NCI-H345 treated with DMSO at 0.1 percent for 48 hours (cell line): Measurements from ENCODE around the gene CNGB1.

ENCODE experiments used
- DNase-seq: peaks from one replicate; lab custom pipeline; 2025; ENCODE audit not compliant: unreplicated experiment; lab: John Stamatoyannopoulos, UW

Gene CNGB1

DNA sequence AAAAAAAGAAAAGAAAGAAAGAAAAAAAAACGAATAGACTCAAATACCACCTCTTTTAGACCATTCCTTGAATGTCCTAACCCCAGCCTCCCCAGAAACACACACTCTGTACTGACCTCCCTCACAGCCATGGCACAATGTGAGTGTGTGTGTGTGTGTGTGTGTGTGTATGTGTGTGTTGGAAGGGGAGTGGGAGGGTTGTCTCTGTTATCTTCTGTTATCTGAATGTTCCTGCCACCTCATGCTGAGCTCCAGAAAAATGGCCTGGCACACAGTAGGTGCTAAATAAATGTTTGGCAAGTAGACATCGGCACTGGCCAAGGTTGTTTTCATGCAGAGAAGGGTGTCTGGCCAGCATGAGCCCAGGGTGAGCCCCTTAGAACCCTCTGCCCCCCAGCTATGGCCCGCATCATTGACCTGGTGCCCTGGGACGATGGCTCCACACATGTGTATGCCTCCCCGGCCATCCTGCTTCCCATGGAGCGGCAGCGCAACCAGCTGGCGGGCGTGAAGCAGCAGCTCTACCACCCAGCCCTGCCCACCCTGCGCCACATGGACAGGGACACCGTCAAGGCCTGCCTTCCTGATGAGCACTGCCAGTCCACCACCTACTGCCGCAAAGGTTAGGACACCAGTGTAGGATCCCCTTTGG, 6.6 kb upstream of the CNGB1 start:
- no peak for DNase-seq

DNA sequence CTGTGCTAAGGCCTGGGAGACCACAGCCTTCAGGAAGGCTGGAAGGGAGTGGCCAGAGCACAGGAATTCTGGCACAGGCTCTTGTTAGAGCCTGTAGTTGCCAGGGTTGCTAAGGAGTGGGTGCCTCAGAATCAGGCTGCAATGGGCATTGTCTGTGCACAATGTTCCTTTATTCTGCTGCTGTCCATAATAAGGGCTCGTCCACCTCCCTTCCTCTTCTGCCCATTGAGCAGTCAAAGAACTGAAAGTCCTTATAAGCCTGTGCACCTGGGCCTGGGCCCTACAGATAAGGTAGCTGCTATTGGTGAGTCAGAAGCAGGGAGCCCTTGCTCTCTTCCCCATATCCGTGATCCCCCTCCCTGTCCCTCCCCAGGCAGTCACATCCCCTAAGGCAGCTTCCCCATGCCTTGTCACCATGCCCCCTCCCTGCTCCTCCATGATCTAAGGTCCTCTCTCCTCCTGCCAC, 5.4 kb upstream of the CNGB1 start:
- DNase-seq: no peak

DNA sequence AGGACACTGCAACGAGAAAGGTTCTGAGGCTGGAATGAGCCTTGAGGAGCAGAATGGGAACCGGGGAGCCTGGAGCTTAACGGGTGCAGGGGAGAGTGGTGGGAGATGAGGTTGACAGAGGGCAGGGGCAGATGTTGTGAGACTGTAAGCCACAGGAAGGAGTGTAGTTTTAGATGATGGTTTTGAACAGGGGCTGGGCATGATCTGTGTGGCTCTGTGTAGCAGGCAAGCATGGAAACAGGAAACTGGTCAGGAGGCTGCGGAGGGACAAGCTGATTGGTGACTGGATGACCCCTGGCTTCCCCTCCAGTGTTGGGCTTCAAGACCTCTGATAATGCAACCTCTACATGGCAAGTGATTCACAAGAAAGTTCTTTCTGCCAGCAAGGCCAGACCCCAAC, 1.4 kb upstream of the CNGB1 start:
- DNase-seq: no peak

DNA sequence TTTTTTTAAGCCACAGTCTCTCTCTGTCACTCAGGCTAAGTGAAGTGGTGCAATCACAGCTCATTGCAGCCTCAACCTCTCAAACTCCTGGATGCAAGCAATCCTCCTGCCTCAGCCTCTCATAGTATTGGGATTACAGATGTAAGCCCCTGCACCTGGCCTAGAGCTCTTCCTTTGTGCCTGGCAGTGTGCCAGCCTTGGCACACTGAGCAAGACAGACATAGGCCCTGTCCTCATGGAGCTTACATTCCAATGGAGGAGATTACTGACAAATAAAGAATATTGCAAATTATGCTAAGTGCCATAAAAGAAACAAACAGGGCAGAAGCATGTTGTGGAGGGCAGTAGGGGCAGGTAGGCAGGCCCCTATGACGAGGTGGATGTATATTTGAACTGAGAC, 920 bp upstream of the CNGB1 start:
- no peak for DNase-seq

DNA sequence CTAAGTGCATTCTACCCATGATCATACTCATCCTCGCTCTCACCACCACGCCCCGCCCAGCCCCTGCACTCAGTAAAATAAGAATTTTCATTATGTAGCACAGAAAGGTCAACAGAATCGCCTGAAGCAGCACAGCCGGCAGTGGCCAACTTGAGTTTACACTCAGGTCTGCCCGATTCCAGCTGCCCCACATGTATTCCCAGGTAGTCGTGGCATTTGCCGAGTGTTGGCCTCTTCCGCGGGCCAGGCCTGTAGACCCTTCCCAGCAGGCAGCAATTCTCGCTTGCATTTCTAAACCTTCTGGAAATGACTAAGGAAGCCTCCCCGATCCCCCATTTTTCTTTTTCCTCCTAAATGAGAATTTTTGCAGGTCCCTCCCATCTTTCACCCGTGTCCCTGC, 609 bp downstream of the CNGB1 start:
- no peak for DNase-seq

DNA sequence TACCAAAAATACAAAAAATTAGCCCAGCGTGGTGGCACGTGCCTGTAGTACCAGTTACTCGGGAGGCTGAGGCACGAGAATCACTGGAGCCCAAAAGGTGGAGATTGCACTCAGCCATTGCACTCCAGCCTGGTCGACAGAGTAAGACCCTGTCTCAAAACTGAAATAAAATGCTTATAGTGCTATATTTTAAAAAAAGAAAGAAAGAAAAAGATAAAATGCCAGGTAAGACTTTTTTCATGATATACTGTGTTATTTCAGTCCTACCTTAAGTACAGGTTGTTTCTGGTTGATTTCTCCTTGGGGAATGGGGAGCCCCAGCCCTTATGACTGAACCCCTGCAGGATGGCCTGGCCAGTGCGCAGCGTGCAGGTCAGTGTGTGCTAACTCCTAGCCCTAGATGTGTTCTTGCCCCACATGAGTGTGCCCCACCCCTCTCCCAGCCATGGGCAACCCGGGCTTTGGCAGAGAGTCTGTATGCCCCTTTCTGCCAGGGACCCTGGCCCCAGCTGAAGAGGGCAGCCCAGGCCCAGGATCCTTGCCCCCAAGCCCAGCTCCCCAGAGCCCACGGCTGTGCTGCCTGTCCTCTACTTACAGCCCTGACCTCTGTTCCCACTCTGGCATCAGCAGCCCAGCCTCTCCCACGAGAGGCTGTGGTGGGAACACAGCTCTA, 1.3 kb downstream of the CNGB1 start:
- no peak for DNase-seq

DNA sequence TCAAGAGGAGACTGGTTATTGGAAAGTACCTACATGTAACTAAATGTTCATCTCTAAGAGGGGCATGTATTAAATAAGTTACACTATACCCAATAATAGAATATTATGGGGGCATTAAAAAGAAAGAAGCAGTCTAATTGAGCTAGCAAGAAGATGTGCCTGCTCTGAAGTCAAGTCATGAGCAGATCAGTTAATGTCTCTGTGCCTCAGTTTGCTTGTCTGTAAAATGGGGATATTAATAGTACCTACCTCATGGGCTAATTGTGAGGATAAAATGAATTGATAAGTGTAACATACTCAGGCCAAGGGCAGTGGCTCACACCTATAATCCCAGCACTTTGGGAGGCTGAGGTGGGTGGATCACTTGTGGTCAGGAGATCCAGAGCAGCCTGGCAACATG, 3.0 kb downstream of the CNGB1 start:
- DNase-seq: no peak

DNA sequence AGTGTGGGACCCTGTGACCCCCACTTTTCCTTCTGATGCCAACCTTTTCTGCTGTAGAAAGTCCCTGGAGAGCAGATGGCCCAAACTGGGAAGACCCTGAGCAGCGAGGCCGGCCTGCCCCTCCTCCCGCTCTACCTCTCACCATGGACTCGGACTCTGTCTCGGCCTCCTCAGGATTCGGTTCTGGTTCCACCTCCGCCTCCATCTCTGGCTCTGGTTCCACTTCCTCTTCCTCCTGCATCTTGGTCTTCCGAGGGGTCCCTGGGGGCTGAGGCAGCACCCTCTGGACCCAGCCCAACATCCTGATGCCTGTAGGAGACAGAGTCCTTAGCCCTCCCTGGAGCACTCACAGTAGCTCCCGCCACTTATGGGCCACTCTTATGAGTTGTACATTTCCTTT, 3.9 kb downstream of the CNGB1 start:
- no peak for DNase-seq

DNA sequence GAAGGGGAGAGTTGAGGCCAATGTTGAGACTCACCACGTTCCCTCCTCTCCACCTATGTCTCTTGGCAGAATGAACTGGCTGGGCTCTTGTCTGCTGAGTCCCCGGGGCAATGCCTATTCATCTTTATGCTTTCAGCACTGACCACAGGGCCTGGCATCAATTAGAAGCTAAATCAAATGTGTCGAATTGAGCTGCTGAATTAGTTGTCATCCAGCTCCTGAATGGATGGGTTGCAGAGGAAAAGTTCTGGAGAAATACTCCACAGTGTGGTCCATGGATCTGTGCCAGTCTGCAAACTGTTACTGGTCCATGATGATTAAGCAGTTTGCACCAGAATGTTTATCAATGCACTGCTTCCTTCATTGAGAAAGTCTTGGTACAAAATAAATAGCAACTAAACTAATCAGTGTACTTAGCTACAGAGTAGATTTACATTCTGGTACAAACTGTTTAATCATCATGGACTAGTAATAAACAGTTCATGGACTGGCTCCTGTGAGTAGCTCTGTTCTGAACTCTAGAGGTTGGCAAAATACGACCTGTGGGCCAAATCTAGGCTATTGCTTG, 4.6 kb downstream of the CNGB1 start:
- DNase-seq: no peak

DNA sequence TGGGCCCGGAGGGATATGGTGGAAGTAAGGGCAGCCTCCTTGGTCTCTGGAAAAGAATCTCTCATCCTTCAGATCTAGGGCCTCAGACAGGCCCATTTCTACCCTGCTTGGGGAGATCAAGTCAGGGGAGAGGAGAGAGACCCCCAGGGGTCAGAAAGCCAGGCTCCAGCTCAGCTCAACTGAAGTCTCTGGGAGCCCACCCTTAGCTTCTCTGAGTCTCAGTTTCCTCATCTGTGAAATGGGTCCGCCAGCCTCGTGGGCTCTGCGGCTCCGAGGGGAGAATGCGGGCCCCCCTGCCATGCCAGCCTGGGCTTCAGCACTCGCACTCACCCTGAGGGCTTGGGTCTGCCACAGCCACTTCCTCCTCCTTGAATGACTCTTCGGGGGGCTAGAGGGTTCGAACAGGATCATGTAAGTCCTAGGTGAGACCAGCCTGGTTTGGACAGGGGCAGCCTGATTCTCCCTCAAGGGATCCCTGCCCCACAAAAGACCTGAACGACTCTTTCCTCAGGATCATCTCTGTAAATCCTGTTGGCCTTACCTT, 6.7 kb downstream of the CNGB1 start:
- no peak for DNase-seq

DNA sequence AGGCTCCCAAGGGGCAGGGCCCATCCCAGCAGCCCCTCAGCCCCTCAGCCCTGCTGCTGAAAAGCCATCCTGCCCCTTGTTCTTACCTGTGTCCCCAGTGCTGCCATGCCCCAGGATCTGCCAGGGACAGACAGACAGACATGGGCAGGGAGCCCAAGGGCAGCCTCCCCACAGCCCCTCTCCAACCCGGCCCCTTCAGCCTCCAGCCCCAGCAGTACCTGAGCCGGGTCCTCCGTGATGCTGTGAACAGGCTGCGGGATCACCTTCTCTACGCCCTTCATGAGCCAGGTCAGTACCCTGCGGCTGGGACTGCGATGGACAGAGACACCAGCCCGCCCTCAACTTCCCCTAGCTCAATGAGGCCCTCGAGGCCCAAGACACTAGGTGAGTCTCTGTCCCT, 8.2 kb downstream of the CNGB1 start:
- DNase-seq: no peak

DNA sequence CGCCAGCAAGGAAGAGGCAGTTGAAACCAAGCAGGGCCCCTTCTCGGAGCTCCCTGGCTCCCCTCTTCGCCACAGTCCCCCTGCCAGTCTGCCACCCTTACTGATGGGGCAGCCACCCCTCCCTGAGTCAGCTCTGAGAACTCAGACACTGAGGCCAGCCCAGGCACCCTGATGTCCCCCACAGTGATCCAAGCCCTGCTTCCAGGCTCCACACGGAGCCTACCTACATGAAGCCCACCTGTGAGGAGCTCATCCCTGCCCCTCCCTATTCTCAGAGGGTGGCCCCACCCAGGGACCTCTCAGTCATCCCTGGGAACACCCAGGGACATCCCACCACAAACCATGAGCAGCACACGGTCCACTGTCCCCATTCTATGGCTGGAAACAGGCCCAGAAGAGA, 8.9 kb downstream of the CNGB1 start:
- DNase-seq: no peak

DNA sequence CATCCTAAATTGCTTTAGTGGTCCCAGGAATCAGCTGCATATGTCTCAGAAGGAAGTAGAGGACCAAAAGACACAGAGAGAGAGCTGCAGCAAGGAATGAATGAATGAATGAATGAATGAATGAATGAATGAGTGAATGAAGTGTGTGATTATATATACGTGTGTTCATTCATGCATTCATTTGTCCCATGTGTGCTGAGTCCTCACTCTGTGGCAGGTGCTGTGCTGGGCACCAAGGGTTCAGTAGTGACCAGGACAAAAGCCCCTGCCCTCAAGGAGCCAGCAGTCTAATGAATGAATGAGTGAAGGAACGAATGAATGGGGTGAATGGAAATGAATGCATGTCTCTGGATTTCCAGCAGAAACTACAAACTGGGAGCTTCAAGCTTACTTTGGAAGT, 9.4 kb downstream of the CNGB1 start:
- no peak for DNase-seq

DNA sequence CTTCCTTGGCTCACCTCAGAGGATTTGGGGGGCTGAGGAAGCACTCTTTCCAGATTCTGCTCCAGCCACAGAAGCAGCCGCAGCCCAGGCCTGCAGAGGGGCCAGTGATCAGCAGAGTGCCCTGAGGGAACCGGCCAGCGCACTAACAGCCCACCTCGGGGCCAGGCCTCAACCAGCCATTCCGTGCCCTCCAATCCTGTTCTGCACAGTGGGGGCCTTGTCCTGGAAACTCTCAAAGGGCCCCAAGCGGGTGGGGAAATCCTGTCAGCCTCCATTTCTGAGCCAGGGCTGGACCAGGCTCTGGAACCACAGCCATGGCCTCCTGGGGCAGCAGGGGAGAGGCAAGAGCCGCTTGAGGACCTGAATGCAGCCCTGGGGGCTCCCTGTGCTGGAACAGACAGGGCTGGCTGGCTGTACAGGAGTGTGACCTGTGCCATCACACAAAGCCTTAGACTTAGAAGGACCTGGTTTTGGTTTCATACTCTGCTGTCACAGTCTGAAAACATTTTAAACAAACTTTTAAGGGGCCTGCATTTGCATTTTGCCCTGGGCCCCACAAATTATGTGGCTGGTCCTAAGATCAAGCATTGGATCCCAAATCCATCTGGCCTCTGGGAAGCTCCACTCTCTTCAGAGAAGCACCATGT, 10.0 kb downstream of the CNGB1 start:
- no peak for DNase-seq

DNA sequence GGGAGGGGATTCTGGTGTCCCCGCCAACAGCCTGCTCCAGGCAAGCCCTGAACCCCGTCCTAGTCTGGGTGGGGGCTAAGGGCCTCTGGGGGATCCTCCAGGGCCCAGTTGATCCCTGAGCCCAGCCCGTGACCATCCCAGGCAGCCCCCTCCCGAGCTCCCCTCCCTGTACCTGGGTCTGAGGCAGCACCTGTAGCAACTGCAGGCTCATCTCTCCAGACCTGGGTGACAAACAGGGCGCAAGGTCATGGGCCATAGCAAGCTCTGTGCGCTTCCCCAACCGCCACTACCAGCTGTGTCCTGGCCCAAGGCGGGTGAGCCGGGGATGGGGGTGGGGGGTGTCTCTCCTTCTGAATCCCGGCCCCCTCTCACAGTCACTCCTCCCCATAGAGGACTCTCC, 10.6 kb downstream of the CNGB1 start:
- no peak for DNase-seq

DNA sequence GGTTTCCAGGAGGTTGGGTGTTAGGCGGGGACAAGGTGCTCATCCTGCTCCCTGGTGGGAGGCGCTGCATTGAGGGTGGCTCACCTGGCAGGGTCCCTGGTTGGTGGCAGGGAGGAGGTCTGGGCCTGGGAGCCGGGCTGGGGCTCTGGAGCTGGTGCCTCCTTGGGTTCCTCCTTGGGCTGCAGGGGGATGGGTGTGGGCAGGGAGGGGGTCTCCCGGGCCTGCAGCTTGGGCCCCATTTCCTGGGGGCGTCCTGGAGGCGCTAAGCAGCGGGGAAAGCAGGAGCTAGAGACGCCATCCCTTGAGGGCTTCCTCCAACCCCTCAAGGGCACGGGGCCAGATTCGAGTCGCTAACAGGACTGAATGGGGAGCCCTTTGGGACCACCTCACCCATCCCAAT, 11.1 kb downstream of the CNGB1 start:
- DNase-seq: no peak

DNA sequence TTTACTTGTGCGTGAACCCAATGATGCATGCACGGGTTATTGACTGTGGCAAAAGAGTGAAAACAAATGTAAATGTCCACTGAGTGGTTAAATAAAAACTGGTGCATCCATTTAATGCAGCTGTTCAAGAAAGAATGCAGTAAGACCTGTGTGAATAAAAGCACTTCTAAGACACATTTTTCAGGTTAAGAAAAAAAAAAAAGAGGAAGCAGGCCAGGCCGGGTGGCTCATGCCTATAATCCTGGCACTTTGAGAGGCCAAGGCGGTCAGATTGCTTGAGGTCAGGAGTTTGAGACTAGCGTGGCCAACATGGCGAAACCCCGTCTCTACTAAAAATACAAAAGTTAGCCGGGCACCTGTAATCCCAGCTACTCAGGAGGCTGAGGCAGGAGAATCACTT, 11.8 kb downstream of the CNGB1 start:
- no peak for DNase-seq

DNA sequence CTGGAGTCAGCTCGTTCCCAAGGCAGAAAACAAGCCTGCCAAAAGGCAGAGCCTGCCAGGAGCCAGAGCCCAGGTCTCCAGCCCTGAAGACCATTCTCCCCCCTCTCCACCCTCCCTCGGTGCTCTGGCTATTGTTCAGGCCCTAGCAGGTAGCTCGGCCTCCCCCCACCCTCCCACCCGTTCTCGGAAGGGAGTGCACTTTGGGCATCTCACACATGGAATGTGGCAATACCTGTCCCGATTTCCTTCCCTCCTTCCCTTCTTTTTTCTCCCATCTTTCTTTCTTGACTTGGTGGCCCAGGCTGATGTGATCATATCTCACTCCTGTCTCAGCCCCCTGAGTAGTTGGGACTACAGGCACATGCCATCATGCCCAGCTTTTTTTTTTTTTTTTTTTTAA, 12.4 kb downstream of the CNGB1 start:
- no peak for DNase-seq

DNA sequence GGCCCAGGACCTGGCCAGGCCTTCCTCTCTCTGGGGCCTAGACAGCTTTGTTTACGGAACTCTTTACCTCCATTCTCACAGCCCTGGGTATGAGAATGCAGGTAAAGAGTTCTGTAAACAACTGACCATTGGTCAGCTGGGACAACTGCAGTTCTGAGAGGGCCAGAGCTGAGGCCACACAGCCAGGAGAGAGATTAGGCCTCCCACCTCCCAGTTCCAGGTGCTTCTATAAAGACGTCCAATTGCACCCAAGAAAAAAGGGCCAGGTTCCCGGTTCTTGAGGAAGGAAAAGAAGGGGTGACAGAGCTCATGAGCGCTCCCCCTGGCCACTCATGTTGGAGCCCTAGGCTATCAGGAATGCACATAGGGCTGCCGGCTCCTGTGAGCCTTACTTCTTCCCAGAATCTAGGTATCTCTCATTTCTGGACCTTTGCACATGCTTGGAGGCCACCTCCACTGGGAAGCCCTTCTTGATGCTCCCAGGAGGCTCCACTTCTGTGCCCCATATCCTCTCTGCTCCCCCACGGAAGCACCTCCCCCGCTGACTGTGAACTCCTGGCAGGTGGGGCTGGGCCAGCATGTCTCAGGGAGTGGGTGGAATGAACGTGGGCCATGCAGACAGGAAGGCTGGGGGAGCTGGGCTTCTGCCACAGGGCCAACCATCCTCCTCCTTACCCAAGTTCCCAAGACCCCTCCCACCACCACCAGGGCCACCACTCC, 13.1 kb downstream of the CNGB1 start:
- no peak for DNase-seq

DNA sequence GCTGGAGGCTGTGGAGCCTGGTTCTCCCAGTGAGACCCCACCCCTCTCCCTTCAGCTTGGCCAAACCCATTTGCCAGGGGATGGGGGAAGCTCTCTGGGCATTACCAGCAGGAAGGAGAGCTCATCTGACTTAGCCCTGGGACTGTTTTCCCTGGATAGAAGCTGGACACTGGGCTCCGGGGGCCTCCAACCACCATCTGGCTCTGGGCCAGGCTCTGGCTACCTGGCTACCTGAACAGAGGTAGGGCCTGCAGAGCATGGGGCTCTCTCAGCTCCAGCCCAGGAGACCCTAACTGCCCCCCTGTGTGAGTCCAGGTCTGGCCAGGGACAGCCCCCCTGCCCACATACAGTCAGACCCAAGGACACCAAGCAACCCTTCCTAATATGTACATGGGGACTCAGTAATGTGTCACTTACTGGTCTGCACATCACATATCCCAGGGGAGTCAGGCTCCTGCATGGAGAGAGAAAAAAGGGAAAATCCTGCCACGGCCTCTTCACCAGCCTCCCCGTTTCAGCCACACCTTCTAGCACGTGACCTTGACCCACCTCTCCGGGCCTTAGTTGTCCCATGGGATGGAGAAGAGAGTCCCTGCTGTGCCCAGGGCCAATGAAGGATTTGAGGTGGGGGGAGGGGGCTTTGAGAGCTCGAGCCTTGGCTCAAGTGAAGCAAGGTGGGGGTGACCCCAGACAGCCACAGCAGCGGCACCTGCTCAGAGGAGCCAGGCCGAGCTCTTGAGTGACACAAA, 13.8 kb downstream of the CNGB1 start:
- DNase-seq: no peak
